Left lung (tissue), 10 donors: Measurements from ENCODE around the gene BROX. TPM values are rescaled to one million over a fixed set of nuclear protein-coding genes. Genes with fewer than 3 reads are reported as not detected.

Experiments used
- ATAC-seq: fragments of 200-7000 bp; cut with Tn5 transposase; one replicate; pipeline ENCODE4 v1.9.1; 2020; ENCODE audit warnings: moderate library complexity
- DNase-seq, 4 donors: peaks; one replicate each; pipeline ENCODE4 v3.0.0-alpha.2; 2013 to 2020
- H3K27ac ChIP-seq, 2 donors: fragments of 200-600 bp; sonication (generic) in 1 of 2; one replicate each; pipeline versions ENCODE4 v1.5.0 to v1.8.0; 2020 to 2021
- H3K27me3 ChIP-seq, 2 donors: fragments of 200-600 bp; sonication (generic) in 1 of 2; one replicate each; pipeline versions ENCODE4 v1.5.0 to v1.8.0; 2020 to 2021
- H3K36me3 ChIP-seq, 2 donors: fragments of 200-600 bp; sonication (generic) in 1 of 2; one replicate each; pipeline versions ENCODE4 v1.5.0 to v1.8.0; 2020 to 2021
- H3K4me1 ChIP-seq, 2 donors: fragments of 200-600 bp; one replicate each; pipeline ENCODE4 v1.8.0; 2021
- H3K4me3 ChIP-seq, 2 donors: fragments of 200-600 bp; sonication (generic) in 1 of 2; one replicate each; pipeline versions ENCODE4 v1.5.0 to v1.8.0; 2020 to 2021; ENCODE audit warnings: mild to moderate bottlenecking in 1 of 2
- H3K9me3 ChIP-seq, 2 donors: fragments of 200-600 bp; sonication (generic) in 1 of 2; one replicate each; pipeline versions ENCODE4 v1.5.0 to v1.8.0; 2020 to 2021
- intact Hi-C, 2 donors: fragments of 100-400 bp; cut with DNase I; formaldehyde crosslinking; loops; one replicate each; pipeline versions ENCODE4 v1.11.2 to v1.14.2; 2022
- polyA plus RNA-seq, 6 donors: library from polyadenylated mRNA; unstranded; fragments of 120-200 nt; gene quantifications; one replicate each; pipeline ENCODE4 v1.2.1, GENCODE V29; 2013; ENCODE audit not compliant: insufficient read length in 6 of 6
- total RNA-seq, 2 donors: library from RNA; stranded (reverse); fragmentation: NEBNext Ultra II Directional; extraction: Animal tissue kit (Norgen Biotek cat#: 25700); gene quantifications; one replicate each; pipeline ENCODE4 v1.2.1, GENCODE V29; 2021
- TF ChIP-seq, protein P1 (sequence below), 2 donors: fragments of 200-600 bp; sonication (generic) in 1 of 2; IDR thresholded peaks; one replicate each; pipeline versions ENCODE4 v1.5.0 to v1.8.0; 2021; ENCODE audit warnings: antibody characterized with exemption in 2 of 2
- donor health status: DM: no; HTN: yes; CAD: no.
- donor health status: DM: no; HTN: no; CAD: no.

BROX gene
- total and polyA plus RNA-seq, 8 donors: 41.4 to 52.6 (median 47.2) TPM

DNA sequence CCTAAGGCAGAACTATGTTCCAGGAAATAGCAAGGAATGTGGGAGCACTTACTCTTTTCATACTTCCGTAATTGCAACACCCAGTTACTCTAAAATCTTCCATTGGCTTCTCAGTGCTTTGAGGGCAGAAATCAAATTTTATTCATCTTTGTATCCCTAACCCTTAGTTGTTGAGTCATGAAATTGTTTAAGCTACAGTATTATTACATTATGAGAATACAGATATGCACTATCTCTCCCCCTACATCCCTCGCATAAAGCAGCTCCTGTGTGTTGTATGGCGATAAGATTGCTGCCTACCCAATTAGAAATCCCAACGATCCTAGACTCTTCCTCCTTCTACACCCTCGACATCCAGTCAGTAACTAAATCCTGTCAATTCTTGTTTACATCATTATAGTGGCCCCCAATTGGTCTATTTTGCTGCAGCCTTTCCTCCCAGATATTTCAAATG is 2.6 kb upstream of the BROX start:
- TF ChIP-seq, protein P1, sequence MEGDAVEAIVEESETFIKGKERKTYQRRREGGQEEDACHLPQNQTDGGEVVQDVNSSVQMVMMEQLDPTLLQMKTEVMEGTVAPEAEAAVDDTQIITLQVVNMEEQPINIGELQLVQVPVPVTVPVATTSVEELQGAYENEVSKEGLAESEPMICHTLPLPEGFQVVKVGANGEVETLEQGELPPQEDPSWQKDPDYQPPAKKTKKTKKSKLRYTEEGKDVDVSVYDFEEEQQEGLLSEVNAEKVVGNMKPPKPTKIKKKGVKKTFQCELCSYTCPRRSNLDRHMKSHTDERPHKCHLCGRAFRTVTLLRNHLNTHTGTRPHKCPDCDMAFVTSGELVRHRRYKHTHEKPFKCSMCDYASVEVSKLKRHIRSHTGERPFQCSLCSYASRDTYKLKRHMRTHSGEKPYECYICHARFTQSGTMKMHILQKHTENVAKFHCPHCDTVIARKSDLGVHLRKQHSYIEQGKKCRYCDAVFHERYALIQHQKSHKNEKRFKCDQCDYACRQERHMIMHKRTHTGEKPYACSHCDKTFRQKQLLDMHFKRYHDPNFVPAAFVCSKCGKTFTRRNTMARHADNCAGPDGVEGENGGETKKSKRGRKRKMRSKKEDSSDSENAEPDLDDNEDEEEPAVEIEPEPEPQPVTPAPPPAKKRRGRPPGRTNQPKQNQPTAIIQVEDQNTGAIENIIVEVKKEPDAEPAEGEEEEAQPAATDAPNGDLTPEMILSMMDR (IDR thresholded peaks at IDR 0.05): no peak
- peaks cover 22 to 43% of the 10 kb centered on the region in 2 donors for H3K4me1 ChIP-seq
- no peaks in the 10 kb centered on the region for H3K36me3 ChIP-seq
- H3K27me3 ChIP-seq: no peaks in the 10 kb centered on the region
- peak overlapping the region; percentile 99 for H3K27ac ChIP-seq
- intact Hi-C loops: no loop called here
- no peak for ATAC-seq
- DNase-seq: no peak
- H3K9me3 ChIP-seq: no peaks in the 10 kb centered on the region
- peak overlapping the region in 1 of 2 donors; percentile 69 for H3K4me3 ChIP-seq

DNA sequence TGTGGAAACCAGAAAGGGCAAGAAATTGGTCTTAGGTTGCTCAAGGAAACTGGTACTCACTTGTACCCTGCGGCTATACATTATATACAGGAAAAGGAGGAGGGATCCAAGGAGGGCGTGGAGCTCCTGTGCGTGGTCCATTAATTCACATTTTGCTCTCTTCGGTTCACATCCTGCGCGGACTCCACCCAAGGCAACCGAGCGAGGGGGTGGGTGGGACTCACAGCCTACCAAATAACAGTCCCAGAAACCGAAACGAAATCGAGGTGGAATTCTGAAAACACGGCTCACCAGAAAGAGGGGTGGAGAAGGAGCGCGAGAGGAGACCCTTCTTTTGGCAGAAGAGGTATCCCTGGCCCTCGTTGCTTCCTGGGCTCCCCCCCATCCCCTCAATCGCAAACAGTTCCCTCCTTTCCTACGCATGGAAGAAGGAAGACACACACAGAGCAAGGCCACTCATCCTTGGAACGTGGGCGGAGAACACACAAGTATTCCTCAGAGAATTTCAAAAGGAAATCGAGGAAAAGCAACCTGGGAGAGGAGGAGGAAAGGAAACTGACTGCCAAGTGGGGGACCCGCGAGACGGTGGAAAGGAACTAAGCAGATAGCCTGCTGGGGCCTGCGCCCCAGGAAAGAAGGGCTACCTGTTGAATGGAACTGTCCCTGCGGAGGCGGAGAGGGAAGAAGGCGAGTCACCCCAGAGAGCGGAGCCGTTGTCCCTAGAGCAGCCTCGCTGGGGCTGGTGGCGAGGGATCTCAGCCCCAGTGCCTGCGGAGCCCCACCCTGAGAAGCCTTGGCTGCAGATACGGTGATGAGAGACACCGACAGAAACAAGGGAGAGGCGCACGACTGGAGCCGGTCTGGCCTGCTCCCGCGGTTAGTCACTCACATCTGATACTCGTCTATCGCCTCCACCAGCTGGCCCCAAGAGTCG is 778 bp upstream of the BROX start:
- Histone ChIP-seq H3K27ac (peak overlapping the region; percentile 99), H3K4me1 (peaks cover 24 to 56% of the 10 kb centered on the region in 2 donors), H3K4me3 (peak overlapping the region; percentile 69 to 73), H3K27me3 (no peaks in the 10 kb centered on the region), H3K36me3 (peaks cover 0 to 16% of the 10 kb centered on the region in 2 donors), H3K9me3 (no peaks in the 10 kb centered on the region)
- TF ChIP-seq, protein P1 (IDR thresholded peaks at IDR 0.05): no peak
- peak; percentile 38 for ATAC-seq
- intact Hi-C loops: no loop called here
- peak; percentile 46 to 81 (median 58) for DNase-seq

DNA sequence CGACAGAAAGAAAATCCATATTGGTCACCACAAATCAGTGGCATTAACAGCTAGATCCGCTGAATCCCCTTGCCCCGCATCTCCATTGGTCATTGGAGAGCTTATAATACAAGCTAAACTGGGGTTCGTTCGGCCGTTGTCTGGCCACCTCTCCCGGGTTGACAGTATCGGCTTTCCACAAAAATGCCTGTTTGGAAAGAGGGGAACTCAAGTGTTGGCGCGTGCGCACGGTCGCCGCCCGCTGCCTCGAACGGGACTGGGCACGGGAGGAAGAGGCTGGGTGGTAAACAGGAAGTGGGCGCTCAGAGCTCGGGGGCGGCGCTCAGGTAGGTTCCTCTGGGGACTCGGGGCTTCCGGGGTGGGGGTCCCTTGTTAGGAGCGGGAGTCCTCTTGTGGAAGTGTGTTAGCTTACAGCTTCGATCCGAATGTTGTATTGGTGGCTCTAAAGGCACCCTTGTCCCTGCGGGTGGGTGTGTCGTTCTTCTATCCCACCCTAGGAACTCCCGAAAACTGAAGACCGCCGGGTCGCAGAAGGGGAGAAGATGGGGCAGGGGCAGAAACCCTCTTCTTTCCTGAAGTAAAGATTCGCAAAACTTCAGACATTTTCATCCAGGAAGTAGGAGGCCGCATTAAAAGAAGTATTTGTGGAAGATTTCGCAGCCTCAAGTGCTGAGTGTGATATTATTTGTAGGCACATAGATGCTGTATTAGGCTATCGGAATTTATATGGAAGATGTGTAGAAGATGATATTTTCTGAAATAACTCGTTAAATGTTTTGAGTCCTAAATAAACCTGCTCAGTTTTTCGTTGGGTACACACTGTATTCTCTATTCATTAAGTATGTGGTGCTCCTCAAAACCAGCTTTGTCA is 962 bp downstream of the BROX start:
- no peaks in the 10 kb centered on the region for H3K9me3 ChIP-seq
- TF ChIP-seq, protein P1 (IDR thresholded peaks at IDR 0.05): no peak
- peaks cover 0 to 33% of the 10 kb centered on the region in 2 donors for H3K36me3 ChIP-seq
- peak; percentile 82 for ATAC-seq
- peaks cover 24 to 59% of the 10 kb centered on the region in 2 donors for H3K4me1 ChIP-seq
- peak overlapping the region; percentile 99 for H3K27ac ChIP-seq
- peak overlapping the region; percentile 69 to 73 for H3K4me3 ChIP-seq
- DNase-seq: peak; percentile 94 to 97 (median 96)
- H3K27me3 ChIP-seq: no peaks in the 10 kb centered on the region
- intact Hi-C loops: no loop called here

GRCh38 chr1:222716393-222716792 is 4.0 kb downstream of the BROX start:
- Histone ChIP-seq H3K9me3 (no peaks in the 10 kb centered on the region), H3K27ac (no peak overlapping the region), H3K4me3 (no peak overlapping the region), H3K27me3 (no peaks in the 10 kb centered on the region), H3K36me3 (peaks cover 3 to 64% of the 10 kb centered on the region in 2 donors), H3K4me1 (peaks cover 5 to 29% of the 10 kb centered on the region in 2 donors)
- DNase-seq (no peak), ATAC-seq (no peak)
- TF ChIP-seq, protein P1 (IDR thresholded peaks at IDR 0.05): no peak
- intact Hi-C loops: no loop called here
